ENCODE measurements around the gene NLGN1.

NLGN1 gene

GRCh38 chr3:173977747-173978146 lies 580.2 kb downstream of the NLGN1 start:
- peak; percentile 64 for DNase-seq (ENCODE audit: low read depth)

- peak; percentile 58 for DNase-seq (ENCODE audit: low read depth)
These were observed 585.8 kb downstream of the NLGN1 start for GRCh38 chr3:173983343-173983742.

- no peak for DNase-seq (ENCODE audit: low read depth)
These were observed 589.4 kb downstream of the NLGN1 start for GRCh38 chr3:173986861-173987410.

- DNase-seq (ENCODE audit: low read depth), result no peak
These were observed 591.4 kb downstream of the NLGN1 start for GRCh38 chr3:173988909-173989308.

- DNase-seq (ENCODE audit: low read depth), result no peak
These were observed 594.9 kb downstream of the NLGN1 start for GRCh38 chr3:173992416-173992815.

- peak; percentile 66 for DNase-seq (ENCODE audit: low read depth)
These were observed 595.8 kb downstream of the NLGN1 start for GRCh38 chr3:173993299-173993698.

- no peak for DNase-seq (ENCODE audit: low read depth)
These were observed 603.1 kb downstream of the NLGN1 start for GRCh38 chr3:174000675-174001074.

GRCh38 chr3:174002543-174002942 lies 605.0 kb downstream of the NLGN1 start:
- DNase-seq (ENCODE audit: low read depth), result no peak

GRCh38 chr3:174010907-174011306 lies 613.4 kb downstream of the NLGN1 start:
- no peak for DNase-seq (ENCODE audit: low read depth)

GRCh38 chr3:174016186-174016585 lies 618.6 kb downstream of the NLGN1 start:
- DNase-seq (ENCODE audit: low read depth), result no peak

- no peak for DNase-seq (ENCODE audit: low read depth)
These were observed 622.6 kb downstream of the NLGN1 start for GRCh38 chr3:174020156-174020555.

- peak; percentile 6 for DNase-seq (ENCODE audit: low read depth)
These were observed 625.9 kb downstream of the NLGN1 start for GRCh38 chr3:174023421-174023820.

GRCh38 chr3:174028673-174029072 lies 631.1 kb downstream of the NLGN1 start:
- DNase-seq (ENCODE audit: low read depth), result no peak

- DNase-seq (ENCODE audit: low read depth), result peak; percentile 3
These were observed 637.9 kb downstream of the NLGN1 start for GRCh38 chr3:174035328-174035886.

- no peak for DNase-seq (ENCODE audit: low read depth)
These were observed 648.8 kb downstream of the NLGN1 start for GRCh38 chr3:174046311-174046710.

- no peak for DNase-seq (ENCODE audit: low read depth)
These were observed 651.9 kb downstream of the NLGN1 start for GRCh38 chr3:174049472-174049871.

GRCh38 chr3:174051191-174051590 lies 653.6 kb downstream of the NLGN1 start:
- no peak for DNase-seq (ENCODE audit: low read depth)

- no peak for DNase-seq (ENCODE audit: low read depth)
These were observed 661.3 kb downstream of the NLGN1 start for GRCh38 chr3:174058804-174059203.

GRCh38 chr3:174060431-174060830 lies 662.9 kb downstream of the NLGN1 start:
- no peak for DNase-seq (ENCODE audit: low read depth)

GRCh38 chr3:174061162-174061561 lies 663.6 kb downstream of the NLGN1 start:
- DNase-seq (ENCODE audit: low read depth), result no peak

- DNase-seq (ENCODE audit: low read depth), result no peak
These were observed 664.2 kb downstream of the NLGN1 start for GRCh38 chr3:174061731-174062130.

- DNase-seq (ENCODE audit: low read depth), result no peak
These were observed 665.4 kb downstream of the NLGN1 start for GRCh38 chr3:174062923-174063322.

- no peak for DNase-seq (ENCODE audit: low read depth)
These were observed 670.5 kb downstream of the NLGN1 start for GRCh38 chr3:174068035-174068434.

GRCh38 chr3:174072675-174073074 lies 675.1 kb downstream of the NLGN1 start:
- DNase-seq (ENCODE audit: low read depth), result no peak

All from GM04504 (cell line).